ENCODE results near the gene DPP6.

DPP6 gene

DNA sequence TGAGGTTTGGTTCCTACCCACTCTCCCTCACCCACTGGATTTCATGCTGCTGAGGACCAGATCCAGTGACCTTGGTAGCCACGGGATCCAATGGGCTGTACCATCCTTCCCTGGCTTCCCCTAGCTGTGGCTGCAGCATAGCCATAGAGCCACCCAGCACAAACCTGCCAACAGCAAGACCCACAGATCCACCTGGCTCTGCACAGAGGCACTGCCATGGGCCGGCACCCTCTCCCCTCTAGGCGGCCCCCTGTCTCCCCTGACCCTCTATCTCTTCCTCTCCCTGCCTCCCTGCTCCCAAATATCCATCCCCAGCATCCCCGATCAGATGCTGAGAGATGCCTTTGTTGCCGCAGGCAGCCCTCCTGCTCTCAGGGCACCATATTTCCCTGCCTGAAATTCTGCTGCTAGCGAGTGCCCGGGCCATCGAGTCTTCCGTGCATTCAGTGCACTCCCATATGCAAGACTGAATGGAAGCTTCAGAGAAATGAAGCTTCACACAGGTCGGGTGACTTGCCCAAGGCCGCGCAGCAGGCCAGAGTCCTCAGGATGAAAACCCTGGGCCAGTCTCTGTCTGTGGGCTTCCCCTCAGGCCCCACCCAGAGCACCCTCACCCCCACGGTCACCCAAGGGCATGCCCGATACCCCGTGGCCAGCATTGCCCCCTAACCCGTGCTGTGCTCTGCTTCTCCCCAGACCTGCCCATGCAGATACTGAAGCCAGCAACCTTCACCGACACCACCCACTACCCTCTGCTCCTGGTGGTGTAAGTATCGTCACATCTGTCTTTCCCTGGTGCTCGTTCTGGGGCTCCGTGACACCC, 819.9 kb downstream of the DPP6 start:
- Histone ChIP-seq H3K36me3 (ENCODE audit: control insufficient read depth, insufficient read depth, low read length) (no peaks in the 10 kb centered on the region), H3K4me3 (ENCODE audit: low read depth, low read length) (no peak overlapping the region), H3K9ac (ENCODE audit: low read length) (no peak overlapping the region), H3K27me3 (ENCODE audit: control insufficient read depth, insufficient read depth, low read length) (peaks cover 13% of the 10 kb centered on the region), H3K27ac (ENCODE audit: low read depth, low read length) (no peak overlapping the region), H3K9me3 (ENCODE audit: control insufficient read depth, insufficient read depth, low read depth, low read length) (no peaks in the 10 kb centered on the region), H3K4me1 (ENCODE audit: control insufficient read depth, insufficient read depth, low read length) (peaks cover 29% of the 10 kb centered on the region)

DNA sequence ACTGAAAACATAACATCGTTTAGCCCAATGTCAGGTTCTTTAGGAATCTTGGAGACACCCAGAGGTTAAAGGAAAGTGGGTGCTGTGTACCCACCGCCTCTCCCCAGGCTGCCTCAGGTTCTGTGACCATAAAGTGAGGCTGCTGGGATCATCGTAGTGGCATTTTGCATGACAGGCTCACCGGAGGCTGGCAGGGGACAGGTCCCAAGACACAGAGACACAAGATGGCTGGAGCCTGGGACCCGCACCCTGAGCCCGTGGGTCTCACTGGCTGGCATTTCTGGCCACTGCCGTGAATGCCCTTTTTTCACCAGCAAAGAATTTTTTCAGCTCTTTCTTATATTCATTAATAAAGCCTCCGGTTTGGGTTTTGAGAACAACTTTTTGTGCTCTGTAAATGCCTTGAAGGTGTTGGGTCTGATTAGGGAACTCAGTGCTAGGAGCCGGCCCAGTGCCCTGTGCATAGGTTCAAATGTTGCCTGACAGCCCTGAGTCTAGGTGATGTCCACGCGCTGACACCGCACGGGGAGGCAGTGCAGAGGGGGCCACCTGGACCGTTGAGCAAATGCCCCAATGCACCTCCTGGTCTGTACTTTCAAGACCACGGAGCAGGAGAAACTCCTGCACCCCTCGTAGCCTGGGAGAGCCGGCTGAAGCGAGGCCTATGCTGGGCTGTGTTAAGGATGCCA, 820.8 kb downstream of the DPP6 start:
- Histone ChIP-seq H3K36me3 (ENCODE audit: control insufficient read depth, insufficient read depth, low read length) (no peaks in the 10 kb centered on the region), H3K27me3 (ENCODE audit: control insufficient read depth, insufficient read depth, low read length) (peaks cover 10% of the 10 kb centered on the region), H3K4me3 (ENCODE audit: low read depth, low read length) (no peak overlapping the region), H3K9me3 (ENCODE audit: control insufficient read depth, insufficient read depth, low read depth, low read length) (no peaks in the 10 kb centered on the region), H3K27ac (ENCODE audit: low read depth, low read length) (no peak overlapping the region), H3K4me1 (ENCODE audit: control insufficient read depth, insufficient read depth, low read length) (peaks cover 29% of the 10 kb centered on the region), H3K9ac (ENCODE audit: low read length) (no peak overlapping the region)

DNA sequence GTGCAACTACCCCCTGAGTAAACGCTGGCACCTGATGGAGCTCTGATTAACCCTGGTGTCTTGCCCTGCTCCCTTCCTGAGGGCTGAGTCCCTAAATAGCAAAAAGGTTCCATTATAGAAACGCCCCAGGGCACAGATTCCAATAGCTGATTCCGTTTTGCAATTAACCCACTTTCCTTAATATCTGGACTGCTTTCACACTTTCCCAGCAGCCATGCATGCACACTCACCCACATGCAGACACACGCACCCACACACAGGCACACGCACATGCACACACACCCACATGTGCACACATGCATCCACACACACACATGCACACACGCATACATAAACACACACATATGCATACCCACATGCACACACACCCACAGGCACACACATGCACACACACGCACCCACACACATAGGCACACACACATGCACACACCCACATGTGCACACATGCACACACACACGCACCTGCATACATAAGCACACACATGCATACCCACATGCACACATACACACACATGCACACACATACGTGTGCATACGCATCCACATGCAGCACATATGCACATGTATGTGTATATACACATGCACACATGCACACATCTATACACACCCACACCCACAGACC, 821.4 kb downstream of the DPP6 start:
- no peaks in the 10 kb centered on the region for H3K9me3 ChIP-seq (ENCODE audit: control insufficient read depth, insufficient read depth, low read depth, low read length)
- no peak overlapping the region for H3K27ac ChIP-seq (ENCODE audit: low read depth, low read length)
- H3K36me3 ChIP-seq (ENCODE audit: control insufficient read depth, insufficient read depth, low read length) = no peaks in the 10 kb centered on the region
- H3K4me1 ChIP-seq (ENCODE audit: control insufficient read depth, insufficient read depth, low read length) = peaks cover 22% of the 10 kb centered on the region
- peaks cover 4% of the 10 kb centered on the region; the same call in 1 of the 2 replicates for H3K27me3 ChIP-seq (ENCODE audit: control insufficient read depth, insufficient read depth, low read length)
- H3K9ac ChIP-seq (ENCODE audit: low read length) = no peak overlapping the region
- no peak overlapping the region for H3K4me3 ChIP-seq (ENCODE audit: low read depth, low read length)

DNA sequence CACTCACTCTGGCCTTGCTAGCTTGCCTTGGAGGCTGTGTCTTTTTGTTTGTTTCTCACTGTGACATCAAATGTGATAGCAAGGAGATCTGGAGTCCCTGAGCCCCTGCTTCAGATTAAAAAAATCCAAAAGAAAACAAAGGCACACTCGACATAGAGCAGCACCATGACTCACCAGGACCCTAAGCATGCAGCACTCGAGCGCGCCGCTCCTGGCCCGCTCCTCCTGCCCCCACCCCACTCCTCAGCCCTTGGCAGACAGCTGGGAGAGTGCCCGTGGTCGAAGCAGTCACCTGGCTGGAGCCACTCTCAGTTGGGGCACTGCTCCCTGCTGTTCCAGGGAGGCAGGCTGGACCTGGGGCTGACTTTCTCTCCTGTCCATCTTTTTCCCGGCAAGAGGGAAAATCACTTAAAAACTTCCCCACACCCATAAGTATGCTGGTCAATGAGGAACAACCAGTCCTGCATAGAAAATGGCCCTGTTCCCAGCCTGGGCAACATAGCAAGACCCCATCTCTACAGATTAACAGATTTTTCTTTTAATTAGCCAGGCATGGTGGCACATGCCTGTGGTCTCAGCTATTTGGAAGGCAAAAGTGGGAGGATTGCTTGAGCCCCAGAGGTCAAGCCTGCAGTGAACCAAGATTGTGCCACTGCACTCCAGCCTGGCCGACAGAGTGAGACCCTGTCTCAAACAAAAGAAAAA, 822.4 kb downstream of the DPP6 start:
- Histone ChIP-seq H3K27ac (ENCODE audit: low read depth, low read length) (no peak overlapping the region), H3K9ac (ENCODE audit: low read length) (no peak overlapping the region), H3K27me3 (ENCODE audit: control insufficient read depth, insufficient read depth, low read length) (no peaks in the 10 kb centered on the region), H3K9me3 (ENCODE audit: control insufficient read depth, insufficient read depth, low read depth, low read length) (no peaks in the 10 kb centered on the region), H3K4me1 (ENCODE audit: control insufficient read depth, insufficient read depth, low read length) (peaks cover 14% of the 10 kb centered on the region; the same call in 1 of the 2 replicates), H3K4me3 (ENCODE audit: low read depth, low read length) (no peak overlapping the region), H3K36me3 (ENCODE audit: control insufficient read depth, insufficient read depth, low read length) (no peaks in the 10 kb centered on the region)

DNA sequence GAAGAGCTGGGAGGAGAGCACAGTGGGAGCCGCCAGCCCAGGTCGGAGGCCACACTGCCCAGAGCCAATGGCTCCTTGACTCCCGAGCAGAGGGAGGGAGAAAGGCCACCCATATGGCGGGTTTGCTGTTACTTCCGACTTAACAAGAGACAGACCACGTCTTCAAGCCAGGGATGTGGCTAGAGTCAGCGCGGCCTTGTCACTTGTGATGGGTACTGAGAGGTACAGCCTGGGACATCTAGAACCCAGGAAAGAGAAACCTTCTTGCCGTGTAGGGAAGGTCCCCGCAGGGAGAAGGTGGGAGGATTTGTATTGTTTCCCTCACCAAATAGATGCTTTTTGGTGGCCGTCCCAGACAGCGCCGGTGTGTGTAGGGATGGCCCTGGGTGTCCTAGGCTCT, 823.1 kb downstream of the DPP6 start:
- Histone ChIP-seq H3K9me3 (ENCODE audit: control insufficient read depth, insufficient read depth, low read depth, low read length) (no peaks in the 10 kb centered on the region), H3K27ac (ENCODE audit: low read depth, low read length) (no peak overlapping the region), H3K27me3 (ENCODE audit: control insufficient read depth, insufficient read depth, low read length) (no peaks in the 10 kb centered on the region)

DNA sequence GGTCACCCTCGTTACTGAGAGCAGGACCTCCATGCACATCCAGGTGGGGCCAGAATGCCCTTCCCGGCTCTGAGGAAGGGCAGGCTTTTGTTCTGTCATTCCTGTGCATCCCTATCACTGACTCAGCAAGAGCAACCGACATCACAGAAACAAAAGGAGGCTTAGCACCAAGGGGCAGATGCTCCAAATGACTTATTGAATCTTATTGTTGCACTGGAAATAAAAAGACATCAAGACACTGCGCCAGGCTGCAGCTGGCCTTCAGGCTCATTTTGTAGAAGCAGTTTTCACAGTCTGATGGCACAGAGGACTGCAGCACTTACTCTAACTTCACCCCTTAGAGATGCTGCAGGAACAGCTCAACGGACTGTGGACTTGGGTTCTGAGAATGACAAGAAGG, 824.3 kb downstream of the DPP6 start:
- H3K27me3 ChIP-seq (ENCODE audit: control insufficient read depth, insufficient read depth, low read length) = no peaks in the 10 kb centered on the region
- H3K4me3 ChIP-seq (ENCODE audit: low read depth, low read length) = no peak overlapping the region
- peaks cover 9% of the 10 kb centered on the region; the same call in 1 of the 2 replicates for H3K4me1 ChIP-seq (ENCODE audit: control insufficient read depth, insufficient read depth, low read length)
- no peaks in the 10 kb centered on the region for H3K36me3 ChIP-seq (ENCODE audit: control insufficient read depth, insufficient read depth, low read length)
- H3K9ac ChIP-seq (ENCODE audit: low read length) = no peak overlapping the region
- H3K9me3 ChIP-seq (ENCODE audit: control insufficient read depth, insufficient read depth, low read depth, low read length) = no peaks in the 10 kb centered on the region
- no peak overlapping the region for H3K27ac ChIP-seq (ENCODE audit: low read depth, low read length)

More for the DNA sequence above, 823.1 kb downstream of the DPP6 start:
- H3K4me1 ChIP-seq (ENCODE audit: control insufficient read depth, insufficient read depth, low read length) = peaks cover 14% of the 10 kb centered on the region; the same call in 1 of the 2 replicates
- H3K9ac ChIP-seq (ENCODE audit: low read length) = no peak overlapping the region
- no peaks in the 10 kb centered on the region for H3K36me3 ChIP-seq (ENCODE audit: control insufficient read depth, insufficient read depth, low read length)
- no peak overlapping the region for H3K4me3 ChIP-seq (ENCODE audit: low read depth, low read length)

DNA sequence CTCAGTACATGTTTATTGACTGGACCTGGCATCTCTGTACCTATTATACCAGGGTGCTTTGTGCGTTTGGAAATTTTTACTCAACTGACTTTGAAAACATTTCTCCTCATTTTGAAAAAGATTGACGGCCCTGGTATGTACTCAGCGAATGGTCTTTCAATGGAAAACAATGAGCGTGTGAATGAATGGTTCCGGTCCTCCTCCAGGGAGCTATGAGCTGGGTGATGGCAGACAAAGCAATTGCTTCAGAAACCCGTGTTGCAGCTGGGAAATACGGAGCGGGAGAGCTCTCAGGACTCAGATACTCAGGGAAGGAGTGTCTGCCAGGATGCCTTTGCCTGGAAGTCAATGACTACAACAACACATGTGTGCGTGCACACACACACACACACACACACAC, 824.8 kb downstream of the DPP6 start:
- Histone ChIP-seq H3K36me3 (ENCODE audit: control insufficient read depth, insufficient read depth, low read length) (no peaks in the 10 kb centered on the region), H3K4me3 (ENCODE audit: low read depth, low read length) (no peak overlapping the region), H3K27ac (ENCODE audit: low read depth, low read length) (no peak overlapping the region), H3K27me3 (ENCODE audit: control insufficient read depth, insufficient read depth, low read length) (no peaks in the 10 kb centered on the region), H3K9me3 (ENCODE audit: control insufficient read depth, insufficient read depth, low read depth, low read length) (no peaks in the 10 kb centered on the region), H3K9ac (ENCODE audit: low read length) (no peak overlapping the region), H3K4me1 (ENCODE audit: control insufficient read depth, insufficient read depth, low read length) (peaks cover 4% of the 10 kb centered on the region; the same call in 1 of the 2 replicates)

DNA sequence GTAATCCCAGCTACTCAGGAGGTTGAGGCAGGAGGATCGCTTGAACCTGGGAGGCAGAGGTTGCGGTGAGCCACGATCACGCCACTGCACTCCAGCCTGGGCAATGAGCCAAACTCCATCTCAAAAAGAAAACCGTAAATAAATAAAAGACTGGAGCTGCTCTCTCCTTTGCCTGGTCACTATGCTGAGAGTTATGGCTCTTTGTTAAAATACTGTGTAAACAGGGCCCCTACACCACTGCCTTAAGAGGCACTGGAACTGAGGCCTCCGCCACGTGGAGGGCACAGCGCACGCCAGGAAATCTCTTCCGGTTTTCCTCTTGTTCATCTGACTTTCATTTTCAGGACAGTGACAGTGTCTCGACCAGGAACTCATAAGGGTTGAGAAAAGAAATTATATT, 827.4 kb downstream of the DPP6 start:
- H3K4me1 ChIP-seq (ENCODE audit: control insufficient read depth, insufficient read depth, low read length) = no peaks in the 10 kb centered on the region
- H3K36me3 ChIP-seq (ENCODE audit: control insufficient read depth, insufficient read depth, low read length) = no peaks in the 10 kb centered on the region
- no peaks in the 10 kb centered on the region for H3K27me3 ChIP-seq (ENCODE audit: control insufficient read depth, insufficient read depth, low read length)
- no peak overlapping the region for H3K9ac ChIP-seq (ENCODE audit: low read length)
- H3K9me3 ChIP-seq (ENCODE audit: control insufficient read depth, insufficient read depth, low read depth, low read length) = peaks cover 17% of the 10 kb centered on the region; the same call in 1 of the 2 replicates
- no peak overlapping the region for H3K27ac ChIP-seq (ENCODE audit: low read depth, low read length)
- no peak overlapping the region for H3K4me3 ChIP-seq (ENCODE audit: low read depth, low read length)

DNA sequence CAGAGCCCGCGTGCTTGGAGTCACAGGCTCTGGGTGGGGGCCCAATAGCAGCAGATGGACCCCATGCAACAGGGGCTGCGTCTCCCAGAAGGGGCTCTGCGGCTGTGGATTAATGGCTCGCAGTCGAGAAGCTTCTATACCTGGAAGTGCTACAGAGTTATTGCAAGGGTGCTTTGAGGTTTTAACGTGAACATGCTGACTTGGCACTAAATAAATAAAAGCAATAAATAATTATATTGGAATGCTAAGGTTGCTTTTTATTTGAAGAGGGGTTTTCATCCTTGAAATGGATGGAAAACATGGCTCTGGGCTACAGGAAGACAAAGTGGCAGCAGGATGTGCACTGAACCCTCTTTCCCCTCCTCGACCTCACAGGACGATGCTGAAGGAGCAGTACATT, 828.3 kb downstream of the DPP6 start:
- Histone ChIP-seq H3K9me3 (ENCODE audit: control insufficient read depth, insufficient read depth, low read depth, low read length) (peaks cover 17% of the 10 kb centered on the region; the same call in 1 of the 2 replicates), H3K27ac (ENCODE audit: low read depth, low read length) (no peak overlapping the region), H3K9ac (ENCODE audit: low read length) (no peak overlapping the region), H3K27me3 (ENCODE audit: control insufficient read depth, insufficient read depth, low read length) (no peaks in the 10 kb centered on the region), H3K4me3 (ENCODE audit: low read depth, low read length) (no peak overlapping the region), H3K36me3 (ENCODE audit: control insufficient read depth, insufficient read depth, low read length) (no peaks in the 10 kb centered on the region), H3K4me1 (ENCODE audit: control insufficient read depth, insufficient read depth, low read length) (no peaks in the 10 kb centered on the region)

DNA sequence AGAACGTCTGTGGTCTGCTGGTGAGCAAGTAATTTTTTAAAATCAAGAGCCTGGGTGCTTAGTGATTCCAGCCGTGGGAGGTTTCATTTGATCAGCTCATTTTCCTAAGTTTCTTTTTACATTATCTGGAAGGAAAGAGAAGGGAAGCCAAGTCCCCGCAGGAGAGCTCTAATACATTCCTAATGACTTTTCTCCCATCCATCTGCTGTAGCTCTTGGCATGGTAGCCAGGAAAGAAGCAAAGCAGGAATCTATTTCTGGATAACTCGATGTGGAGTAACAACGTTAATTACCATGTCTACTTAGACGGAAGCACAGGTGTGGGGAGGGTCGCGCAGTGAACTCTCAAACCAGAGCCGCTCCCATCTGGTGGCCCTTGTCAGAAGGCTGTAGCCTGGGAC, 828.8 kb downstream of the DPP6 start:
- H3K9ac ChIP-seq (ENCODE audit: low read length) = no peak overlapping the region
- no peaks in the 10 kb centered on the region for H3K4me1 ChIP-seq (ENCODE audit: control insufficient read depth, insufficient read depth, low read length)
- no peaks in the 10 kb centered on the region for H3K36me3 ChIP-seq (ENCODE audit: control insufficient read depth, insufficient read depth, low read length)
- H3K9me3 ChIP-seq (ENCODE audit: control insufficient read depth, insufficient read depth, low read depth, low read length) = peaks cover 17% of the 10 kb centered on the region; the same call in 1 of the 2 replicates
- no peak overlapping the region for H3K4me3 ChIP-seq (ENCODE audit: low read depth, low read length)
- H3K27ac ChIP-seq (ENCODE audit: low read depth, low read length) = no peak overlapping the region
- H3K27me3 ChIP-seq (ENCODE audit: control insufficient read depth, insufficient read depth, low read length) = no peaks in the 10 kb centered on the region
